Aorta (tissue), 5 donors: ENCODE results near the gene IRF2BPL. TPM values are rescaled to one million over a fixed set of nuclear protein-coding genes. Genes with fewer than 3 reads are reported as not detected.

Source experiments
- ATAC-seq: fragments of 200-7000 bp; cut with Tn5 transposase; one replicate; pipeline ENCODE4 v1.9.1; 2022; ENCODE audit warnings: moderate library complexity; ENCODE audit not compliant: low FRiP score
- DNase-seq, 2 donors: peaks; one replicate each; pipeline ENCODE4 v3.0.0-alpha.2; 2020
- H3K27ac ChIP-seq, 2 donors: one replicate each; pipeline ENCODE4 v1.5.1; 2013; ENCODE audit warnings: low read length in 2 of 2, mild to moderate bottlenecking in 2 of 2, moderate library complexity in 2 of 2, control low read depth in 1 of 2, inconsistent platforms in 1 of 2, low read depth in 1 of 2
- H3K27me3 ChIP-seq, 2 donors: one replicate each; pipeline ENCODE4 v1.6.1; 2013; ENCODE audit warnings: control low read depth in 1 of 2, low read length in 1 of 2, mild to moderate bottlenecking in 1 of 2, moderate library complexity in 1 of 2; ENCODE audit not compliant: insufficient read depth in 2 of 2, control insufficient read depth in 1 of 2
- H3K36me3 ChIP-seq, 2 donors: one replicate each; pipeline ENCODE4 v1.6.1; 2013; ENCODE audit warnings: control low read depth in 1 of 2, low read length in 1 of 2, mild to moderate bottlenecking in 1 of 2; ENCODE audit not compliant: insufficient read depth in 2 of 2, control insufficient read depth in 1 of 2
- H3K4me1 ChIP-seq, 2 donors: one replicate each; pipeline ENCODE4 v1.6.1; 2013; ENCODE audit warnings: low read length in 2 of 2, control low read depth in 1 of 2, mild to moderate bottlenecking in 1 of 2, moderate library complexity in 1 of 2; ENCODE audit not compliant: insufficient read depth in 2 of 2, control insufficient read depth in 1 of 2
- H3K4me3 ChIP-seq, 2 donors: one replicate each; pipeline ENCODE4 v1.5.1; 2013; ENCODE audit warnings: low read length in 2 of 2, control low read depth in 1 of 2, mild to moderate bottlenecking in 1 of 2
- H3K9me3 ChIP-seq: one replicate; pipeline ENCODE4 v1.6.1; 2013; ENCODE audit warnings: mild to moderate bottlenecking, low read length; ENCODE audit not compliant: control insufficient read depth
- WGBS, 2 donors: extraction: QIAGEN DNeasy Blood & Tissue Kit; methylation state at CpG; one replicate each; pipeline ENCODE4 v1.1.7; 2013; 5-methylcytosine and 5-hydroxymethylcytosine counted together
- intact Hi-C, 2 donors: fragments of 100-400 bp; cut with DNase I; formaldehyde crosslinking; loops; one replicate each; pipeline versions ENCODE4 v1.14.2 to v1.15.0; 2022
- polyA plus RNA-seq, 2 donors: library from polyadenylated mRNA; stranded (reverse); fragments of 200-250 nt; gene quantifications; one replicate each; pipeline ENCODE4 v1.2.3, GENCODE V29; 2013
- total RNA-seq, 2 donors: library from RNA; stranded (reverse); fragmentation: NEBNext Ultra II Directional; extraction: Animal tissue kit (Norgen Biotek cat#: 25700); gene quantifications; one replicate each; pipeline ENCODE4 v1.2.1, GENCODE V29; 2021
- donor health status: healthy with polysubstance abuse.
- donor health status: Bipolar disorder and iron deficiency.
- donor health status: DM: no; HTN: no; CAD: no.
- donor health status: DM: no; HTN: no; CAD: no.
- donor health status: DM: yes; HTN: yes; CAD: no.

Gene IRF2BPL
- total and polyA plus RNA-seq, 4 donors, result 3.4 to 59.6 (median 23.9) TPM

DNA sequence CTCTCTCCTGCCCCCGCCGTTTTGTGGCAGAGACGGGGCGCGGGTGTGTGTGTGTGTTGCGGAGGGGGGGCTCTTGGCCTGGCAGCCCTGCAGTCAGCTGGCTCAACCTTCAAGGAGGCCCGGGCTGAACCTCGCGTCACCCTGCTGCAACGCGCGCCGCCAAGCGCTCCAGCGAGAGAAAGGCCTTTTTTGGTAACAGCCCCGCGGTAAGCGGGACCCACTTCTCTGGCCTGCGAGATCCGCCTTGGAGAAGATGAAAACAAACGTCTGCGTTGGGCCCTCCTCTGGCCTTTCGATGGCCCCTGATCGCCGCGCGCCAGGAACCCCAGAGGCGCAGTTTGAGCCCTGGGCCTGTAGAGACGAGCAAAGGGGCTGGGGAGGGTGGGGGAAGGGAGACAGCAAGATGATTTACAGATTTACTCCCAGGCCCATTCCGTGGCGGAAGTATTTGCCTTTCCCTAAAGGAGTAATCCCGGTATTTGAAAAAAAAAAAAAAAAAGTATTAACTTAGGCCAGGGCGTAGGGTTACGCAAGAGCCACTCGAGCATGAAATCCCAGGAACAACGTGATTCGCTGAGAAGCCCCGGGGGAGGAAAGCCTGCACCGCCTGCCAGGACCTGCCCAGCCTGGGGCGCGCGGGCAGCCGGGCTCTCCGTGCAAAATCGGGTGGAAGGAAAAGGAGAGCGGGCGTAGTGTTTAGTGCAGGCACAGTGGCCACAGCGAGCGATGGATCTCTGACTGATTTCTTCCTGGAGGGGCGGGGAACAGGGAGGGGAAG, 4.5 kb upstream of the IRF2BPL start:
- Histone ChIP-seq H3K4me1 (peaks cover 0 to 5% of the 10 kb centered on the region in 2 donors), H3K27me3 (no peaks in the 10 kb centered on the region), H3K36me3 (no peaks in the 10 kb centered on the region), H3K4me3 (no peak overlapping the region), H3K27ac (peak overlapping the region; percentile 85 to 100), H3K9me3 (no peaks in the 10 kb centered on the region)
- intact Hi-C loops, result no loop called here
- ATAC-seq, result peak; percentile 85
- peak; percentile 96 to 97 for DNase-seq
- WGBS, 2 donors, result 0 to 1% methylated on average over 50 of the region's 50 CpGs

DNA sequence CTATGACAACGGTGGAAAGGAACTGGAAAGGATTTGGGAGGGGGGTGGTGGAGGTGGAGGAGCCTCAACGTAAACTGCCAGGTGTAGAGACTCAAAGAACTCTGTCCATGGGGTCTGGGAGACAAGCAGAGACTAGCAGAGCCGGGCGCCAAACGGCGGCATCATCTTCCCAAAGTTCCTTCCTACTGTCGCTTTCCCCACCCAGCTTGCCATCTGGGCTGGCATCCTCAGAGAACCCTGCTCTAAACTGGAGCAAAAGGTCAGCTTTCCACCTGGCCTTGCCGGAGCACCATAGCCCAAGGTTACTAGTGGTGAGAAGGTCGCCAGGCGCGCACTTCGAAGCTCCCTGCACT, 4.0 kb upstream of the IRF2BPL start:
- WGBS, 2 donors, result 5 to 9% methylated on average over 12 of the region's 12 CpGs
- Histone ChIP-seq H3K4me3 (no peak overlapping the region), H3K4me1 (peaks cover 0 to 5% of the 10 kb centered on the region in 2 donors), H3K27me3 (no peaks in the 10 kb centered on the region), H3K36me3 (no peaks in the 10 kb centered on the region), H3K27ac (peak overlapping the region; percentile 85 to 98), H3K9me3 (no peaks in the 10 kb centered on the region)
- intact Hi-C loops, result no loop called here
- ATAC-seq (no peak), DNase-seq (no peak)

DNA sequence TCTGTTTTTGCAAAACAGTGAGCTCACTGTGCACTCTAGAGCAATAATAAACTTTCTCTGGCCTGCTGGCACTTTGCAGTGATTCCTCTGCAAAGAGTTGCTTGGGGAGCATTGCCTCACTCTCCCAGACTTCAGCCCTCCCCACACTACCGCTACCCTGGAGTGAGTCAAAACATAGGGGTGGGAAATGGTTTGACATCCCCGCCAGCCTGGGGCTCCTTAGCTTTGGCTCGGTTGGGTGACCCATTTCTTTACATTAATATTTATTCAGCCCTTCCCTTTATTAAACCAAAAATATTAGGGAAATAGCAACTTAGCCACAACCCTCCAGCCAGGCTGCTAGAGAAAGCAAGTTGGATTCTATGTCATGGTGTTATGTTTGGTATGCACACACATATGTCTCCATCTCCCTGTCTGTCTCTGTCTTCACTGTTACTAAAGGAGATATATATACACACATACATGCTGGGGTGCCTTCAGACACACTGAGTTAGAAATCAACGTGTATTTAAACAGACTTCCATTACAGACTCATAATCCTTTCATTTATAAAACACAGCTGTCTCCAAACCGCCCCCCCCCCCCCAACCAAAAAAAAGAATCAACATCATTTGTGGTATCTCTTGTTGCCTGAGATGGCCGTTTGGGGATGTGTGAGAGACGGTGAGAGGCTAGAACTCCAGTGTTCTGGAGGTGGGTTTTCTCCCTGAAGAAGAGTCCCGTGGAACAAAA, 3.4 kb upstream of the IRF2BPL start:
- ATAC-seq, result no peak
- Histone ChIP-seq H3K27ac (peak overlapping the region; percentile 85 to 98), H3K9me3 (no peaks in the 10 kb centered on the region), H3K4me1 (peaks cover 0 to 5% of the 10 kb centered on the region in 2 donors), H3K27me3 (no peaks in the 10 kb centered on the region), H3K36me3 (no peaks in the 10 kb centered on the region), H3K4me3 (no peak overlapping the region)
- intact Hi-C loops, result no loop called here
- WGBS, 2 donors, result 5 to 7% methylated on average over 8 of the region's 8 CpGs
- DNase-seq, result no peak

DNA sequence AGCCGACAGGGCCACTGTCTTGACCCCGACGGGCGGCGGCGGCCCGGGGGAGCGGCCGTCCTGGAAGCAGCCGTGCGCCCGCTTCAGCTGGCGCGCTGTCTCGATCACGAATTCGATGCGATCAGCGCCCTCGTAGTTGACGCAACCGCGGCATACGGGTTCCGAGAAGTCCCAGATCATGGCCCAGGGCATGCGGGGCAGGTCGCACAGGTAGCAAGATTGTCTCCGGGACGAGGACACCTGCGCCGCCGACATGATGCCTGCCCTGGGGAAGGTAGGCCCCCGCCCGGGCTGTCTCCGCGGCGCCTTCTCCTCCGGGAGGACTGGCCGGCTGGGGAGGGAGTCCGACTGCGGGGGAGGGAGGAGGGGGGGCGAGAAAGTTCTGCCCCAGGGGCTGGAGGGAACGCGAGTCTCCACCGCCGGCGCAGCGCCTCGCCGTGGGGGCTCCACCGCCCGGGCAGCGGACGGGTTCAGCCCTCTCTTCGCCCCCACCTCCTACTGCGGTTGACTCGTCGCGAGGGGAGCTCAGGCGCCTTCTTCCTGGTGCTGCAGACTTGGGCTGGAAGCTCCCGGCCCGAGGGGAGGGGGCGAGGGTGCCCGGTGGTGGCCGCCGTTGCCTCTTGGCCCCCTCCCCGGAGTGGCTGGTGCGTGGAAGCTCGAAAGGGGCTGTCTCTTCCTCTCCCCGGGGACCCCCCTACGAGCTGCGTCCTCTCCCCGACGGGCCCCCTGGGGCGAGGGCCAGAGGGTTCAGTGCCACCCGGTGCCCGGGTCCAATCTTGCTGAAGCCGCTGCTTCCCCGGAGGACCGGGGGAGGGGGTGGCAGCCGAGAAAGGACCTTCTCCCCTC, 747 bp downstream of the IRF2BPL start:
- Histone ChIP-seq H3K9me3 (no peaks in the 10 kb centered on the region), H3K4me3 (peak overlapping the region; percentile 77 to 95), H3K4me1 (peaks cover 0 to 5% of the 10 kb centered on the region in 2 donors), H3K36me3 (no peaks in the 10 kb centered on the region), H3K27me3 (no peaks in the 10 kb centered on the region), H3K27ac (peak overlapping the region; percentile 63 to 100)
- DNase-seq (peak; percentile 88 to 92), ATAC-seq (peak; percentile 58)
- WGBS, 2 donors, result 0 to 1% methylated on average over 67 to 81 of the region's 81 CpGs
- intact Hi-C loops, result loop anchor here in 1 of 2 donors (1.0 to 2.0 kb wide), 5 partner anchors 13 to 108 kb away; no protein-coding TSS in a partner anchor

DNA sequence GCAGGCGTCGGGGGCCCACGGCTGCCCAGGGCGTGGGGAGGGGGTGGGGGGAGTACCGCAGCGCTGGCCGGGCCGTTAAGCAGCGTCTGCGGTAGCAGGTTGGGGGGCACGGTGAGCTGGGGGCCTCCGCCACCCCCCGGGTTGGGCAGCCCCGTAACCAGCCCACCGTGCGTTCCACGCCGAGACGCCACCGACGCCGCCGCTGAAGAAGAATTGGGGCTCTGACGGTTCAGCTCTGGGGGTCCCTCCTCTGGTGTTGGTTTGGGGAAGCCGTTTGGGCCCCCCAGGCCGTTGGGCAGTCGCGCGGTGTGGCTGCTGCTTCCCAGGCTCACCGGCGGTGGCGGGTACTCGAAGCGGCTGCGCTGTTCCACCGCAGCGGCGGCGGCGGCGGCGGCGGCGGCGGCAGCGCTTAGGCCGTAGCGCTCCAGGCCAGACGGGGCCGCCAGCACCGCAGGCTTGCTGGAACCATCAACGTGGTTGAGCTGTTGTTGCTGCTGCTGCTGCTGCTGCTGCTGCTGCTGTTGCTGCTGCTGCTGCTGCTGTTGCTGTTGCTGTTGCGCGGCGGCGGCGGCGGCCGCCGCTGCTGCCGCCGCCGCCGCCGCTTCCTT, 1.5 kb downstream of the IRF2BPL start:
- peak overlapping the region; percentile 63 to 100 for H3K27ac ChIP-seq
- no peaks in the 10 kb centered on the region for H3K27me3 ChIP-seq
- ATAC-seq, result peak; percentile 37
- no peaks in the 10 kb centered on the region for H3K9me3 ChIP-seq
- intact Hi-C loops, result loop anchor here in 1 of 2 donors (1.0 to 2.0 kb wide), 2 partner anchors 18 to 25 kb away; no protein-coding TSS in a partner anchor
- peaks cover 0 to 5% of the 10 kb centered on the region in 2 donors for H3K4me1 ChIP-seq
- H3K4me3 ChIP-seq, result peak overlapping the region; percentile 77 to 95
- peak; percentile 70 to 83 for DNase-seq
- 1% methylated on average over 41 to 65 of the region's 65 CpGs for WGBS, 2 donors
- H3K36me3 ChIP-seq, result no peaks in the 10 kb centered on the region

DNA sequence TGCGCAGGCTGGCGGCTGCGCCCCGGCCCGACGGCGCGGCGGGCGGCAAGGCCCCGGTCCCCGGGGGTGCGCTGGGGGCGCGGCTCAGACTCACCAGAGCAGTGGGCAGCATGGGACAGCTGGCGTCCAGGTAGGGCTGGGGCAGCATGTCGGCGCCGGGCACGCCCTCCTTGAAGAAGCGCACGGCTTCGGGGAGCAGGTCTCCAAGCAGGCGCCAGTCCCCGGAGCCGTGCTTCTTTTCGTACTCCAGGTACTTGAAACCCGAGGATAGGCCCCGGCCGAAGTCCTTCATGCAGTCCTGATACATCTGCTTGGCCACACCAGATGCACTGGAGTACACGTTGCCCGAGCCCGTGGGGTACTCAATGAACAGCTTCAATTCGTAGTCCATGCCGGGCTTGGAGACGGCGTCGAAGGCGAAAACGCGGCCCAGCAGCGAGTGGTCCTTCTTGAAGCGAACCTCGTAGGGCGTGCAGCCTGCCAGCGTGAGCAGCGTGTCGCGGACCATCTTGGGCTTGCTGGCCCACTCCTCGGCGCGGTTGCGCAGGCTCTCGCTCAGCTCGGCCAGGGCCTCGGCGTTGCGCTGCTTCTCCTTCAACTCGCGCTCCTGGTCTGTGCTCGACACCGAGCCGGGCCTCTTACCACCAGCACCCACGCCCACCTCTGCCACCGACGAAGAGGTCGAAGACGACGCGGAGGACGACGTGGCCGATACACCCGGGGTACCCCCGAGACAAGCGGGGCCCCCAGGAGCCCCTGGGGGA, 2.2 kb downstream of the IRF2BPL start:
- no peaks in the 10 kb centered on the region for H3K27me3 ChIP-seq
- intact Hi-C loops, result loop anchor here in 1 of 2 donors (2.0 kb wide), 1 partner anchor 18 kb away; no protein-coding TSS in a partner anchor
- no peaks in the 10 kb centered on the region for H3K36me3 ChIP-seq
- DNase-seq (peak; percentile 71 to 84), ATAC-seq (peak; percentile 15)
- peak overlapping the region; percentile 4 to 100 for H3K27ac ChIP-seq
- WGBS, 2 donors, result 11 to 21% methylated on average over 74 to 76 of the region's 76 CpGs
- H3K9me3 ChIP-seq, result no peaks in the 10 kb centered on the region
- H3K4me1 ChIP-seq, result peaks cover 0 to 5% of the 10 kb centered on the region in 2 donors
- H3K4me3 ChIP-seq, result peak overlapping the region; percentile 77 to 95

DNA sequence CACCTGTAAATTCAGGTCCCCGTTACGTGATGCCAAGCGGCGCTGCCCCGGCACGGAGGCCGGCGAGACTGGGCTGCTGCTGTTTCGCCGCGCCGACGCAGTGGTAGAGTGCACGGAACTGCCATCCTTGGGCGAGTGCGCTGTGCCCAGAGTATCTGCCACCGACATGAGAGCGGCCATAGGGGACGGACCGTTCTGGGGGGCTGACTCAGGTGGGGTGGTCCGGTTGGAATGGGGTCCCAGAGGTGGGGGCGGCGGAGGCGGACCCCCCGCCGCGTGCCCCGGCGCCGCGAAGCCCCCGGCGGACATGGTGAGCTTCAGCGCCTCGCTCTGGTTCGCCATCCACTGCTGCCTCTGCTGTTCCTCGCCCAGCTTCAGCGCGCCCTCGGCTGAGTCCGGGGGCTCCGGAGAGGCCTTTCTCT, 2.8 kb downstream of the IRF2BPL start:
- intact Hi-C loops, result loop anchor here in 1 of 2 donors (2.0 kb wide), 1 partner anchor 17 kb away; no protein-coding TSS in a partner anchor
- DNase-seq (peak in 1 of 2 donors; percentile 80), ATAC-seq (no peak)
- Histone ChIP-seq H3K9me3 (no peaks in the 10 kb centered on the region), H3K36me3 (no peaks in the 10 kb centered on the region), H3K4me3 (peak overlapping the region; percentile 77 to 95), H3K27me3 (no peaks in the 10 kb centered on the region), H3K27ac (peak overlapping the region in 1 of 2 donors; percentile 100), H3K4me1 (no peaks in the 10 kb centered on the region)
- 16 to 20% methylated on average over 37 to 42 of the region's 42 CpGs for WGBS, 2 donors
